ENCODE measurements around the gene ENAH.

- TF ChIP-seq, protein P1, sequence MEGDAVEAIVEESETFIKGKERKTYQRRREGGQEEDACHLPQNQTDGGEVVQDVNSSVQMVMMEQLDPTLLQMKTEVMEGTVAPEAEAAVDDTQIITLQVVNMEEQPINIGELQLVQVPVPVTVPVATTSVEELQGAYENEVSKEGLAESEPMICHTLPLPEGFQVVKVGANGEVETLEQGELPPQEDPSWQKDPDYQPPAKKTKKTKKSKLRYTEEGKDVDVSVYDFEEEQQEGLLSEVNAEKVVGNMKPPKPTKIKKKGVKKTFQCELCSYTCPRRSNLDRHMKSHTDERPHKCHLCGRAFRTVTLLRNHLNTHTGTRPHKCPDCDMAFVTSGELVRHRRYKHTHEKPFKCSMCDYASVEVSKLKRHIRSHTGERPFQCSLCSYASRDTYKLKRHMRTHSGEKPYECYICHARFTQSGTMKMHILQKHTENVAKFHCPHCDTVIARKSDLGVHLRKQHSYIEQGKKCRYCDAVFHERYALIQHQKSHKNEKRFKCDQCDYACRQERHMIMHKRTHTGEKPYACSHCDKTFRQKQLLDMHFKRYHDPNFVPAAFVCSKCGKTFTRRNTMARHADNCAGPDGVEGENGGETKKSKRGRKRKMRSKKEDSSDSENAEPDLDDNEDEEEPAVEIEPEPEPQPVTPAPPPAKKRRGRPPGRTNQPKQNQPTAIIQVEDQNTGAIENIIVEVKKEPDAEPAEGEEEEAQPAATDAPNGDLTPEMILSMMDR (IDR thresholded peaks at IDR 0.05; ENCODE audit: low read length) = no peak
- TF ChIP-seq EZH2 (optimal IDR thresholded peaks at IDR 0.05; ENCODE audit: low read depth, low read length) = no peak
- TF ChIP-seq EZH2phosphoT487 (IDR thresholded peaks at IDR 0.05; ENCODE audit: low read length) = no peak
Observed at GRCh38 chr1:225541383-225541782, 111.5 kb downstream of the ENAH start.
